Muscle of leg (tissue), 11 donors: ENCODE data around the gene KYNU. TPM values are rescaled to one million over a fixed set of nuclear protein-coding genes. Genes with fewer than 3 reads are reported as not detected.

ENCODE experiments used
- DNase-seq: peaks from one replicate; pipeline ENCODE4 v3.0.0; 2013
- H3K27ac ChIP-seq: one replicate; pipeline ENCODE4 v1.5.1; 2013; ENCODE audit warnings: mild to moderate bottlenecking, low read length, control low read depth
- H3K27me3 ChIP-seq: one replicate; pipeline ENCODE4 v1.6.1; 2013; ENCODE audit warnings: low read length; ENCODE audit not compliant: control insufficient read depth, insufficient read depth
- H3K36me3 ChIP-seq: one replicate; pipeline ENCODE4 v1.6.1; 2013; ENCODE audit warnings: low read length; ENCODE audit not compliant: control insufficient read depth, insufficient read depth
- H3K4me1 ChIP-seq: one replicate; pipeline ENCODE4 v1.6.1; 2013; ENCODE audit warnings: low read length; ENCODE audit not compliant: control insufficient read depth, insufficient read depth
- H3K4me3 ChIP-seq: one replicate; pipeline ENCODE4 v1.5.1; 2013; ENCODE audit warnings: low read length, control low read depth
- H3K9me3 ChIP-seq: replicated peaks from 2 replicates; pipeline ENCODE4 v1.6.1; 2013; ENCODE audit warnings: low read depth, low read length; ENCODE audit not compliant: control insufficient read depth
- WGBS: methylation state at CpG from one replicate; pipeline ENCODE4 v1.1.5; 2013; ENCODE audit warnings: missing lambda C conversion rate; ENCODE audit not compliant: insufficient coverage; 5-methylcytosine and 5-hydroxymethylcytosine counted together
- polyA plus RNA-seq, 8 donors: library from polyadenylated mRNA; unstranded; fragments of 120-200 nt; gene quantifications; one replicate each; pipeline versions ENCODE4 v1.2.1 to v1.2.3, GENCODE V29; 2013; ENCODE audit warnings: inconsistent platforms in 1 of 8, low replicate concordance in 1 of 8; ENCODE audit not compliant: insufficient read length in 8 of 8, insufficient read depth in 1 of 8
- total RNA-seq: library from RNA; stranded (reverse); fragments of 120-200 nt; gene quantifications from one replicate; pipeline ENCODE4 v1.2.4, GENCODE V29; 2013

KYNU gene
- total and polyA plus RNA-seq, 9 donors, result 0.65 to 0.84 (median 0.76) TPM

DNA sequence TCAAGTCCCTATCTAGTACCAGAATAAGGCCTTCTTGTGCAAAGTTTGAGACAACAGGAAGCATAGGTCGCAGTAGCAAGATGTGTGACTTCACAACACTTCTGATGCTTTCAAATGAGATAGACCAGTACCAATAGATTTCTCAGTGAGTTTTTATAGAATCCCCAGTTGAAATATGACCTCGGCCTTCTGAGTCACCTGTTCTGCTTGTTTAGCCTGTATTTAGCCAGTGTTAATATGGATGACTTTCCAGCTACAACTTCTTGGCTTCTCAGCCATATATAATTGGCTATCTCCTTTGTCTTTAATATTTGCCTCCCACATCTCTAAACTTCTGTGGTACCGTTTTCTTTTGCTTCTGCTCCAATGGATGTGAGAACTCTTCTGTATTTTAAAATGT is 113.8 kb downstream of the KYNU start:
- WGBS, result no CpG with 5 or more reads among the region's 3 CpGs

DNA sequence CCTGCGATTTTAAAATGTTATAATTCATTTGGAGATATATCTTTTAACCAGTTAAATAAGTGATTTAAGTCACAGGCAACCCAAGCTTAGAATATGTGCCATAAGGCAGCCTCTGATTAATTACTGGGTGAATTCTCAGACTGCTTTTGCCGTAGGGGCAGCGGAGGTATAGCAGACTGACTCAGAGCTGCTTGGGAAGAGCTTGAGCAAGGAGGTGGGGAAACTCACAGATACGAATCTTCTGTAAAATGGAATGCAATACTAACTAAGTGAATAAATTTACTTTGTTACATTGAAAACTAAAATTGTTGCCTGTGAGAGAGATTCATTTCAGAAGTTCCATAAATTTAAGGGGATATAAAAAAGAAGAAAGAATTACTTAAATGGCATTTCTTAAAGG is 115.4 kb downstream of the KYNU start:
- H3K27ac ChIP-seq, result no peak overlapping the region
- no peak for DNase-seq
- H3K4me3 ChIP-seq, result no peak overlapping the region
- H3K9me3 ChIP-seq, result no peaks in the 10 kb centered on the region
- no peaks in the 10 kb centered on the region for H3K4me1 ChIP-seq
- H3K36me3 ChIP-seq, result no peaks in the 10 kb centered on the region
- 40% methylated on average over 1 of the region's 4 CpGs for WGBS
- H3K27me3 ChIP-seq, result no peaks in the 10 kb centered on the region

More for the DNA sequence above, 113.8 kb downstream of the KYNU start:
- Histone ChIP-seq H3K27me3 (no peaks in the 10 kb centered on the region), H3K9me3 (no peaks in the 10 kb centered on the region), H3K27ac (no peak overlapping the region), H3K36me3 (no peaks in the 10 kb centered on the region), H3K4me3 (no peak overlapping the region), H3K4me1 (no peaks in the 10 kb centered on the region)
- DNase-seq, result no peak

DNA sequence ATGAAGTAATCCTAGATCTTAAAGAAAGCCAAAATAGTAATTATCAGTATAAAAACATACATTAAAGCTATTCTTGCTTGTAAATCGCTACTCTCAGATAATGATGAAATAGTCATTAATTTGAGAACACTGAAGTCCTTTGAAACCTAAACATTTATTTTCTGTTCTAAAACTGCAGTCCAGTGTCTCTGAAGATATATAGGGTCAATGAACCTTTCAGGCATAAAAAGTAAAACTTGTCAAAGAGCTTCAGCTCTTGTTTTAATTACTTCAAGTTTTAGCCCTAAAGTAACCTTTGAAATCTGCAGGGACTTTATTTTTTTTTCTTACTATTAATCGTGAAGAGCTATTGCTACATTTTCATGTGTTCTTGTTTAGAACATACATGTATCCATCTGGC is 116.3 kb downstream of the KYNU start:
- Histone ChIP-seq H3K4me1 (no peaks in the 10 kb centered on the region), H3K27me3 (no peaks in the 10 kb centered on the region), H3K36me3 (no peaks in the 10 kb centered on the region), H3K4me3 (no peak overlapping the region), H3K9me3 (no peaks in the 10 kb centered on the region), H3K27ac (no peak overlapping the region)
- WGBS, result no CpG with 5 or more reads among the region's 2 CpGs
- DNase-seq, result no peak

DNA sequence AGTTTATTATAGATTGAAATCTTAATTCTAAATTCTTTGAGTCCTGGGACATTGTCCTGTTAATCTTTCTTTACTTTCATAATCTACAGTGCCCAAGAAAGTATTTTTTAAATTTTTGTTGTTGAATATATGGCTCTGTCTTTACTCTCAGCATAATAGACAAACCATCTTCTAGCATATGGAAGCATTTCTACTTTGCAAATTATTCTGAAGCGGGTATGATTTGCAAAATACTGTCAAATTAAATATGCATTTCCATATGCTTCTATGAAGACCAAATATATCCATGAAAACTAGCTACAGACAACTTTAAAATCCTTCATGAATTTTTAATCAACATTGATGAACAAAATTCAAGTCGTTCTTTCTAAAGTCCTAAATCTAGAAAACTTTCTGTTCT is 117.2 kb downstream of the KYNU start:
- H3K9me3 ChIP-seq, result no peaks in the 10 kb centered on the region
- no CpG with 5 or more reads among the region's 2 CpGs for whole genome bisulfite sequencing

DNA sequence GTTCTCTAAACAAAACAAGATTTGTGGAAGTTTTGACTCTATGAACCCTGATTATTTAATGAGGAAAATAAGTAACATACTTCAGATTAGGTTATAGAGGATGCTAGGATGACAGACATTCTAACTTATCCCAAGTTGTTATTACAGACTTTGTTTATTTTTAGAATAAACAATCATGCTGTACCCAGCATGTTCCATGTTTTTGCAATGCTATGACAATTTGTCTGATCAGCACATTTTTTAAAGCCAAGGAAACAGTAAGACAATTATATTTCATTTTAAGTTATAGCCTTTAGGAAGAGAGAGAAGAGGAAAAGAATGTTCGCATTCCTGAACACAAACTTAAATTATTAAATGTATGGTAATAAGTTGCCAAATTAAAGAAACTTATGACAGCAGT is 119.8 kb downstream of the KYNU start:
- H3K27me3 ChIP-seq, result no peaks in the 10 kb centered on the region
- no peak overlapping the region for H3K4me3 ChIP-seq
- no peak for DNase-seq
- H3K9me3 ChIP-seq, result no peaks in the 10 kb centered on the region
- H3K4me1 ChIP-seq, result no peaks in the 10 kb centered on the region
- H3K36me3 ChIP-seq, result no peaks in the 10 kb centered on the region
- no peak overlapping the region for H3K27ac ChIP-seq
- WGBS, result no CpG with 5 or more reads among the region's 1 CpG

More for the DNA sequence above, 117.2 kb downstream of the KYNU start:
- H3K4me1 ChIP-seq, result no peaks in the 10 kb centered on the region
- H3K27ac ChIP-seq, result no peak overlapping the region
- H3K36me3 ChIP-seq, result no peaks in the 10 kb centered on the region
- DNase-seq, result no peak
- H3K4me3 ChIP-seq, result no peak overlapping the region
- no peaks in the 10 kb centered on the region for H3K27me3 ChIP-seq

DNA sequence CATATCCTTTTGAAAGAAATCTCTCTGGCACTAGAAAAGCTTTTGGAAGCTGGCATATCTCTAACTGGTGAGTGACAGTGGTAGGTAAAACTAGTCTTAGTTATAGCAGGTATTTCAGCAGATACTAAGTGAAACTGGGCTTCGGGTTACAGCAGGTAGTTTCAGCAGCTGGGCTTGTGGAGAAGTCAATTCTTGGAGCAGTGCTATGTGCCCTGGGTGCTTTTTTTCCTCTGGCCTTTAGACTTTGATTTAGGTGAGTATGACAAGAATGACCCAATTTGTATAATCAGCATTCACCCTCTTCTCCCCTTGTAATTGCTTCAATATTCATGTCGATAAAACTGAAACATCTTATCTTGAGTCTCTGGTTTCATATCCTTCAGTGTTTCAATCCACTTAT is 123.1 kb downstream of the KYNU start:
- Histone ChIP-seq H3K9me3 (no peaks in the 10 kb centered on the region), H3K36me3 (no peaks in the 10 kb centered on the region), H3K4me3 (no peak overlapping the region), H3K27me3 (no peaks in the 10 kb centered on the region), H3K27ac (no peak overlapping the region), H3K4me1 (no peaks in the 10 kb centered on the region)
- WGBS, result 100% methylated on average over 1 of the region's 2 CpGs
- no peak for DNase-seq

DNA sequence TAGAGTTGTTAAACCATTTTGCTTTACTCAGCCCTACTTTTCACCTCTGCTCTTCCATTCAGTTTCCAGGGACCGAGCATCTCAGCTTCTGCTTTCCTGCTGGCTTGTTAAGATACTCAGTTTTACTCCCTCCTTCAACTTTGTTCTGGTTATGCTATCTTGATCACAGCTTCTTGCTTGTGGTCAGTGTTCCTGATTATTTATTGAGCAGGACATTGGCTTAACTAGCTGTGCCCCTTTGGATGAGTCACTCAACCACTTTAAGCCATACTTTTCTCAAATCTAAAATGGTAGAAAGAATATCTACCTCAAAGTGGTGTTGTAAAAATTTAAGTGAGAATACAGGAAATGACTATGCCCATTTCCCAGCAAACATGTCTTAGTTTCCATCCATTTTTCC is 124.0 kb downstream of the KYNU start:
- Histone ChIP-seq H3K27me3 (no peaks in the 10 kb centered on the region), H3K9me3 (no peaks in the 10 kb centered on the region), H3K36me3 (no peaks in the 10 kb centered on the region), H3K4me1 (no peaks in the 10 kb centered on the region), H3K4me3 (no peak overlapping the region), H3K27ac (no peak overlapping the region)
- DNase-seq, result no peak
- WGBS, result 100% methylated on average over 1 of the region's 1 CpG

DNA sequence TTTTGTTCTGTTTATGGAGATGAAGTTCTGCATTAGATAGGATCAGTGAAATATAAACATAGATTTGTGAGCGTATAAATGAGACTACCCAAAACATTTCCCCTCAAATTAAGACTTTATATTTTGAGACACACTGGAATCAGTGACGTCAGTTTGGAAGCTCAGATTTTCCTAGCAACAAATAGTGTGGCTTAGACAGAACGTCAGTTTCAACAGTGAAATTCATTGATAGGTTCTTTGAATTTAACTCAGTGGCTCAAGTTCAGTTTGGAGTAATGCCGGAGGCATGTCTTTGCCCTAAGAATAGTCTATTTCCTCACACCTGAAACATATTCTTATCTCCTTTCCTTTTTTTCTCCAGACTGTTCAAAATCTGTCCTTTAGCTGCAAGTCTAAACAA is 138.2 kb downstream of the KYNU start:
- DNase-seq, result no peak
- 40% methylated on average over 2 of the region's 4 CpGs for WGBS
- H3K4me1 ChIP-seq, result no peaks in the 10 kb centered on the region
- H3K4me3 ChIP-seq, result no peak overlapping the region
- no peak overlapping the region for H3K27ac ChIP-seq
- H3K27me3 ChIP-seq, result no peaks in the 10 kb centered on the region
- no peaks in the 10 kb centered on the region for H3K36me3 ChIP-seq
- no peaks in the 10 kb centered on the region for H3K9me3 ChIP-seq

DNA sequence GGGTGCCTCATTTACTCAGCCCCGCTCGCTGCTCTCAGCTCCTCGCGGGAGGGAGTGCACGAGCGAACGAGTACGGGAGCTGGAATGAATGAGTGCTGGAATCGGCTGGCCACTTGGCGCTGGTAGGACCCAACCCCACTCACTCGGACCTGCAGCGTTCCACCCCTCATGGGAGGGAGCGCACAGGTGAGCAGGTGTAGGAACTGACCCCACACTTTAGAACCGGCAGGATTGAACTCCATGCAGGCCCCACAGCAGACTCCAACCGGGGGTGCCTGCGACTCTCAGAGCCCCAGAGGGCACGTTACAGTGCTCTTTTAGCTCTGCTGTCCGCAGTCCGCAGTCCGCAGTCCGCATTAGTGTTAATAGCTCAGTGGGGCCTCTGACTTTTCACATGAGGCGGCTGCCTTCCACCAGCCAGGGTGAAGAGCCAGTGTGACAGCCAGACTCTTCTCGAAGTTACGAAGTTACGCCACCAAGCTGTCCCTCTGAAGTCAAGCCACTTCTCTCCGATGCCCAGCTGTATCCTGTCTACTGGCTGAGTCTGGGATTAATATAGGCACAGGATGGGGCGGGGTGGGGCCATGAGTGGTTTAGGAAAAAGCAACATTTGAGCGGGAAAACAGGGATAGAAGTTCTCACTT is 149.1 kb downstream of the KYNU start:
- peak; percentile 59 for DNase-seq
- no peaks in the 10 kb centered on the region for H3K36me3 ChIP-seq
- H3K4me3 ChIP-seq, result no peak overlapping the region
- H3K4me1 ChIP-seq, result peaks cover 2% of the 10 kb centered on the region
- peaks cover 7% of the 10 kb centered on the region for H3K27me3 ChIP-seq
- H3K9me3 ChIP-seq, result no peaks in the 10 kb centered on the region
- H3K27ac ChIP-seq, result no peak overlapping the region
- 18% methylated on average over 25 of the region's 28 CpGs for WGBS

DNA sequence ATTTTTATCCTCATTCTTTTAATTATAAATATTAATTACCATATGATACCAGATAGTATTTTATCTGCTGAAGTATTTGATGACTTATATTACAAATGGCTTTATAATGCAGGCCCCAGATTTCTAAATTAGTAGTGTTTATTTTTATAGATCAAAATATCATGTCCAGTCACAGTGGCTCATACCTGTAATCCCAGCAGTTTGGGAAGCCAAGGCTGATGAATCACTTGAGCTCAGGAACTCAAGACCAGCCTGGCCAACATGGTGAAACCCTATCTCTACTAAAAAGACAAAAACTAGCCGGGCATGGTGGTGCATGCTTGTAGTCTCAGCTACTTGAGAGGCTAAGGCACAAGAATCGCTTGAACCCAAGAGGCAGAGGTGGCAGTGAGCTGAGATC is 151.7 kb downstream of the KYNU start:
- no CpG with 5 or more reads among the region's 2 CpGs for WGBS
- H3K4me3 ChIP-seq, result no peak overlapping the region
- no peak for DNase-seq
- H3K4me1 ChIP-seq, result peaks cover 2% of the 10 kb centered on the region
- no peaks in the 10 kb centered on the region for H3K36me3 ChIP-seq
- H3K9me3 ChIP-seq, result no peaks in the 10 kb centered on the region
- no peak overlapping the region for H3K27ac ChIP-seq
- H3K27me3 ChIP-seq, result peaks cover 7% of the 10 kb centered on the region

DNA sequence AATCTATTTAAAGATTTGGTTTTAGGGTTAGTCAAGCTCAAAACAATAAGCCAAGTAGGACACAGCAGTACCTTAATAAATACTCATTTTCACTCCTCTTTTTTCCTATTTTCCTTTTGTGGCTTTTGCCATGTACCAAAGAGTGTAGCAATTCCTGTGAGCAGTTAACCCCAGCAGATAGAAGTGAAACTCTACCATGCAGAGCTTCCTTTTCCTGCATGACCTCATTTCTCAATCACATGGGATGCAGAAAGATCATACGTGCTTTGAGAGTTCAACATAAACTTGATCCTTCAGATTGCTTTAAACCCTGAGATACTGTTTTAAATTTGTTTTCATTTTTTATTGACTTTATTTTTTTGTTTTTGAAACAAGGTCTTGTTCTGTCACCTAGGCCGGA is 152.7 kb downstream of the KYNU start:
- WGBS, result no CpG with 5 or more reads among the region's 2 CpGs
- H3K27me3 ChIP-seq, result peaks cover 7% of the 10 kb centered on the region
- peak; percentile 52 for DNase-seq
- H3K9me3 ChIP-seq, result no peaks in the 10 kb centered on the region
- no peak overlapping the region for H3K4me3 ChIP-seq
- H3K4me1 ChIP-seq, result peaks cover 2% of the 10 kb centered on the region
- H3K36me3 ChIP-seq, result no peaks in the 10 kb centered on the region
- H3K27ac ChIP-seq, result no peak overlapping the region
